NB4 (cell line): ENCODE measurements around the gene ALDH1A2.

Experiments
- MYC ChIP-seq: IDR thresholded peaks from 2 replicates; pipeline ENCODE4 v1.6.1; 2011; ENCODE audit warnings: low read depth, low read length
- POLR2A ChIP-seq: IDR thresholded peaks from 2 replicates; pipeline ENCODE4 v1.6.1; 2011; ENCODE audit warnings: mild to moderate bottlenecking; ENCODE audit not compliant: insufficient read length; ENCODE audit errors: extremely low read depth
- TF ChIP-seq, protein P1 (sequence below): IDR thresholded peaks from one replicate; pipeline ENCODE4 v1.5.1; 2012; ENCODE audit warnings: low read depth, low read length
- TF ChIP-seq, protein P2 (sequence below): IDR thresholded peaks from 2 replicates; pipeline ENCODE4 v1.6.1; 2011; ENCODE audit warnings: low read depth, low read length

DNA sequence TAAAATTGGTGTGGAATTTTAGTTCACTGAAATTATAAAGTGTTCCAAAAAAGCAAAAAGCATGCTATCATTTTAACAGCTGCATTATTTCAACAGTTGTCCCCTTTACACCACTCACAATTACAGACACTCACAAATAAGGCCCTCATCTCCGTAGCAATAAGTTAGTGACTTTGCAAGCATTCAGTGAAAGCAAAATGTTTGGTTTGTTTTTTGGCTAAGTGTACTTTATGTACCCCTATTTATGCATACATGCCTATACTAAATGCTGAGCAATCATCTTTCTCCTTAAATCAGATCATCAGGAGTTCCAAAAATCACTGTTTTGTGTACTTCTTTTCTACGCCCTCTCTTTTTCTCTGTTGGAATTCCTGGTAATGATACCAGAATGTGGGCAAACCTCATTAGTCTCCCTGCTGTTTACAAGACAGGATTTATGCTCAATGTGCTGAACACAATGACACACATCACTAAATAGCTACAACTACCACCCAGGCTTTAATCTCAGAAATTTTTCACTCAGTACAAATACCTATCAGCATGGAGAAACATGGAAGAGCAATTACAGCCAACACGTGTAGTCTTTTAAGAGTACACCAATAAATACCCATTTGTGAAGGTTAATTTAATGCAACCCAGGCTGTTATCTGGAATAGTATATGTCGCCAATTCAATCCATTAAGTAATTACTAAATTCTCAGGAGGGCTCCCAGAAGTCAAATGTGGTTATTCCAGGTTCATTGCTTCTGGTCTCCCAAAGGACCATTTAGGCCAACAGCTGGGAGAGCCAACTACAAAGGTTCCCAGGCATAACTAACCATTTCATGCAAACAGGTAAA is 12.0 kb downstream of the ALDH1A2 start:
- TF ChIP-seq, protein P1, sequence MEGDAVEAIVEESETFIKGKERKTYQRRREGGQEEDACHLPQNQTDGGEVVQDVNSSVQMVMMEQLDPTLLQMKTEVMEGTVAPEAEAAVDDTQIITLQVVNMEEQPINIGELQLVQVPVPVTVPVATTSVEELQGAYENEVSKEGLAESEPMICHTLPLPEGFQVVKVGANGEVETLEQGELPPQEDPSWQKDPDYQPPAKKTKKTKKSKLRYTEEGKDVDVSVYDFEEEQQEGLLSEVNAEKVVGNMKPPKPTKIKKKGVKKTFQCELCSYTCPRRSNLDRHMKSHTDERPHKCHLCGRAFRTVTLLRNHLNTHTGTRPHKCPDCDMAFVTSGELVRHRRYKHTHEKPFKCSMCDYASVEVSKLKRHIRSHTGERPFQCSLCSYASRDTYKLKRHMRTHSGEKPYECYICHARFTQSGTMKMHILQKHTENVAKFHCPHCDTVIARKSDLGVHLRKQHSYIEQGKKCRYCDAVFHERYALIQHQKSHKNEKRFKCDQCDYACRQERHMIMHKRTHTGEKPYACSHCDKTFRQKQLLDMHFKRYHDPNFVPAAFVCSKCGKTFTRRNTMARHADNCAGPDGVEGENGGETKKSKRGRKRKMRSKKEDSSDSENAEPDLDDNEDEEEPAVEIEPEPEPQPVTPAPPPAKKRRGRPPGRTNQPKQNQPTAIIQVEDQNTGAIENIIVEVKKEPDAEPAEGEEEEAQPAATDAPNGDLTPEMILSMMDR = no peak
- TF ChIP-seq POLR2A = no peak
- TF ChIP-seq MYC = no peak
- TF ChIP-seq, protein P2, sequence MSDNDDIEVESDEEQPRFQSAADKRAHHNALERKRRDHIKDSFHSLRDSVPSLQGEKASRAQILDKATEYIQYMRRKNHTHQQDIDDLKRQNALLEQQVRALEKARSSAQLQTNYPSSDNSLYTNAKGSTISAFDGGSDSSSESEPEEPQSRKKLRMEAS = no peak
